CD4-positive, alpha-beta T cell (primary cell): ENCODE results near the gene ARHGEF4. TPM values are rescaled to one million over a fixed set of nuclear protein-coding genes. Genes with fewer than 3 reads are reported as not detected.

Source experiments
- ATAC-seq: fragments of 200-7000 bp; cut with Tn5 transposase; one replicate; pipeline ENCODE4 v1.10.0; 2022; ENCODE audit warnings: mild to moderate bottlenecking; ENCODE audit not compliant: poor library complexity
- CTCF ChIA-PET: fragments of 350-600 bp; sonication (Branson Sonifier 250); formaldehyde crosslinking; loops from one replicate; lab custom pipeline; 2021; ENCODE audit warnings: antibody characterized with exemption, inconsistent platforms; lab: Charles Lee
- POLR2A ChIA-PET: fragments of 350-600 bp; sonication (Branson Sonifier 250); formaldehyde crosslinking; loops from one replicate; lab custom pipeline; 2021; ENCODE audit warnings: antibody characterized with exemption, inconsistent platforms; lab: Charles Lee
- DNase-seq, 14 experiments: peaks; one replicate each; pipeline ENCODE4 v3.0.0-alpha.2; 2013 to 2020; ENCODE audit warnings: mixed read lengths in 2 of 14
- H3K27ac ChIP-seq, 2 donors: one replicate each; pipeline versions ENCODE4 v1.5.1 to v1.7.0; 2013; ENCODE audit warnings: low read length in 2 of 2, low read depth in 1 of 2, mild to moderate bottlenecking in 1 of 2
- H3K27me3 ChIP-seq, 2 experiments: 1 replicate in 1 of 2; 2 replicates in 1 of 2; pipeline versions ENCODE4 v1.6.1 to v1.7.0; 2013; ENCODE audit warnings: low read length in 2 of 2, control low read depth in 1 of 2, mild to moderate bottlenecking in 1 of 2, moderate library complexity in 1 of 2; ENCODE audit not compliant: insufficient read depth in 2 of 2, control insufficient read depth in 1 of 2
- H3K36me3 ChIP-seq: one replicate; pipeline ENCODE4 v1.6.1; 2013; ENCODE audit warnings: low read length, control low read depth; ENCODE audit not compliant: insufficient read depth
- H3K4me1 ChIP-seq: one replicate; pipeline ENCODE4 v1.6.1; 2013; ENCODE audit warnings: low read length, control low read depth; ENCODE audit not compliant: insufficient read depth
- H3K4me3 ChIP-seq: one replicate; pipeline ENCODE4 v1.5.1; 2013; ENCODE audit warnings: mild to moderate bottlenecking, low read length, moderate library complexity
- H3K9me3 ChIP-seq, 2 experiments: 1 replicate in 1 of 2; 2 replicates in 1 of 2; pipeline versions ENCODE4 v1.6.1 to v1.7.0; 2013; ENCODE audit warnings: low read length in 2 of 2, mild to moderate bottlenecking in 2 of 2, control low read depth in 1 of 2, moderate library complexity in 1 of 2; ENCODE audit not compliant: control insufficient read depth in 1 of 2, insufficient read depth in 1 of 2
- H3K27ac Mint-ChIP-seq: one replicate; pipeline ENCODE4 v1.8.0; 2020; ENCODE audit warnings: mixed read lengths
- H3K27me3 Mint-ChIP-seq: one replicate; pipeline ENCODE4 v1.8.0; 2021; ENCODE audit warnings: mixed read lengths
- H3K36me3 Mint-ChIP-seq: one replicate; pipeline ENCODE4 v1.8.0; 2021; ENCODE audit warnings: low read depth, mixed read lengths
- H3K4me1 Mint-ChIP-seq: one replicate; pipeline ENCODE4 v1.8.0; 2021; ENCODE audit warnings: low read depth, mixed read lengths
- H3K4me3 Mint-ChIP-seq: one replicate; pipeline ENCODE4 v1.8.0; 2020; ENCODE audit warnings: mild to moderate bottlenecking, mixed read lengths
- H3K9me3 Mint-ChIP-seq: one replicate; pipeline ENCODE4 v1.8.0; 2020; ENCODE audit warnings: mixed read lengths
- CTCF ChIP-seq: fragments of 200-600 bp; IDR thresholded peaks from one replicate; pipeline ENCODE4 v1.8.0; 2022; ENCODE audit warnings: antibody characterized with exemption, mild to moderate bottlenecking
- intact Hi-C, 2 experiments: fragments of 100-400 bp; cut with DNase I in 1 of 2; cut with micrococcal nuclease in 1 of 2; formaldehyde crosslinking; loops; one replicate each; pipeline versions ENCODE4 v1.15.1 to v1.9.0; 2023 to 2025; cut with DNase I, micrococcal nuclease
- total RNA-seq, 174 experiments: library from RNA in 2 of 174; stranded (reverse) in 2 of 174; gene quantifications; one replicate each; pipeline ENCODE4 v1.2.3 and lab custom pipeline; 2021 to 2026

ARHGEF4 gene
- total RNA-seq, 2 experiments from 2014 or later, result 3.6 to 4.1 TPM

GRCh38 chr2:131048641-131049040 is 211.9 kb downstream of the ARHGEF4 start:
- Histone ChIP-seq H3K27me3 (no peaks in the 10 kb centered on the region), H3K27ac (no peak overlapping the region), H3K36me3 (peaks cover 66% of the 10 kb centered on the region), H3K9me3 (no peaks in the 10 kb centered on the region), H3K4me1 (no peaks in the 10 kb centered on the region), H3K4me3 (no peak overlapping the region)
- ATAC-seq, result no peak
- DNase-seq, result no peak
- no peak for TF ChIP-seq CTCF
- no peaks in the 10 kb centered on the region for H3K9me3 Mint-ChIP-seq
- H3K4me1 Mint-ChIP-seq, result no peaks in the 10 kb centered on the region
- no peak overlapping the region for H3K4me3 Mint-ChIP-seq
- H3K27ac Mint-ChIP-seq, result peak overlapping the region; percentile 34
- H3K36me3 Mint-ChIP-seq, result peaks cover 69% of the 10 kb centered on the region
- no peaks in the 10 kb centered on the region for H3K27me3 Mint-ChIP-seq
- CTCF ChIA-PET, result no interaction called here
- intact Hi-C loops, result no loop called here
- POLR2A ChIA-PET, result no interaction called here

DNA sequence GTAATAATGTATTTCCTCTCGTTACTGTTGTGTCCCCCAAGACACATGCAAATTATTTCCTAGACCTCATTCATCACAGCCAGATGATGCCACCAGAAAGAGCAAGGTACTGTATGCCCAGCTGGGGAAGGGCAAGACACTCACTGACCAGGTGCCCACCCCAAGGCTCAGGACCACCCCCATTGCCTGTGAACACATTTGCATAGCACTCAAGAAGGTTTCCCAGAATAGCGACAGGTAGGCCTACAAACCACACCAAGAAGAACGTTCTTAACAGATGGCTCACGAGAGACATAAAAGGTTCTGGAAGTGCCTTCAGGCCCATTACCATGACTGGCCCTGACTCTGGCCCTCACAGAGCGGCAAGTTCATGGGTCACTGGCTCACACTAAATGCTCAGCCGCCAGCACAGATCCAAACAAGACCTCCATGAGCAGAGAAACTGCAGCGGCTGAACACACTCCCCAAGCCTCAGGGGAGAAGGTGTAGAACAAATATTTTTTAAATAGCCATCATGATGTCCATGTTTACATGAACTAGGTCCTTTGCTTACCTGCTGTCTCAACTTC is 212.5 kb downstream of the ARHGEF4 start:
- no peaks in the 10 kb centered on the region for H3K4me1 ChIP-seq
- no peak for TF ChIP-seq CTCF
- no peaks in the 10 kb centered on the region for H3K4me1 Mint-ChIP-seq
- H3K4me3 ChIP-seq, result no peak overlapping the region
- H3K27me3 ChIP-seq, result no peaks in the 10 kb centered on the region
- H3K36me3 Mint-ChIP-seq, result peaks cover 71% of the 10 kb centered on the region
- H3K27ac ChIP-seq, result no peak overlapping the region
- H3K9me3 ChIP-seq, result no peaks in the 10 kb centered on the region
- H3K27ac Mint-ChIP-seq, result no peak overlapping the region
- ATAC-seq (no peak), DNase-seq (no peak)
- peaks cover 71% of the 10 kb centered on the region for H3K36me3 ChIP-seq
- CTCF ChIA-PET, result no interaction called here
- no peak overlapping the region for H3K4me3 Mint-ChIP-seq
- no peaks in the 10 kb centered on the region for H3K9me3 Mint-ChIP-seq
- POLR2A ChIA-PET, result interaction anchor here (1.2 kb wide), 1 partner anchor 8 kb away, joined by 3 read pairs; no protein-coding TSS in a partner anchor
- intact Hi-C loops, result no loop called here
- H3K27me3 Mint-ChIP-seq, result no peaks in the 10 kb centered on the region

- ChIA-PET CTCF (no interaction called here), POLR2A (no interaction called here)
- peaks cover 88% of the 10 kb centered on the region for H3K36me3 Mint-ChIP-seq
- peaks cover 7% of the 10 kb centered on the region for H3K4me1 Mint-ChIP-seq
- Histone ChIP-seq H3K4me1 (no peaks in the 10 kb centered on the region), H3K9me3 (no peaks in the 10 kb centered on the region), H3K27me3 (no peaks in the 10 kb centered on the region), H3K36me3 (peaks cover 87% of the 10 kb centered on the region), H3K4me3 (no peak overlapping the region), H3K27ac (no peak overlapping the region)
- no peak for DNase-seq
- TF ChIP-seq CTCF, result no peak
- no peaks in the 10 kb centered on the region for H3K27me3 Mint-ChIP-seq
- H3K27ac Mint-ChIP-seq, result no peak overlapping the region
- H3K4me3 Mint-ChIP-seq, result no peak overlapping the region
- no peaks in the 10 kb centered on the region for H3K9me3 Mint-ChIP-seq
- ATAC-seq, result no peak
- intact Hi-C loops, result no loop called here
Measured at GRCh38 chr2:131050896-131051295, 214.2 kb downstream of the ARHGEF4 start.
